ENCODE measurements around the gene CFTR.

GRCh38 chr7:117587931-117588330 is 108.1 kb downstream of the CFTR start:
- TF ChIP-seq CTCF (conservative IDR thresholded peaks at IDR 0.05; ENCODE audit: low read length) = no peak
- no peak for TF ChIP-seq EZH2phosphoT487 (IDR thresholded peaks at IDR 0.05; ENCODE audit: borderline replicate concordance)
